ENCODE data around the gene CPB2. TPM values are rescaled to one million over a fixed set of nuclear protein-coding genes. Genes with fewer than 3 reads are reported as not detected.

The CPB2 gene
- total and polyA plus RNA-seq, 3 donors from 2014 or later, result not detected

- H3K36me3 ChIP-seq (ENCODE audit: low read depth, missing control alignments), result no peaks in the 10 kb centered on the region
- no peaks in the 10 kb centered on the region for H3K9me3 ChIP-seq
- H3K4me3 ChIP-seq, result no peak overlapping the region
- no peaks in the 10 kb centered on the region for H3K4me1 ChIP-seq
- no peaks in the 10 kb centered on the region for H3K27me3 ChIP-seq
- TF ChIP-seq CTCF (IDR thresholded peaks at IDR 0.05) (no peak), POLR2A (IDR thresholded peaks at IDR 0.05) (no peak)
- H3K27ac ChIP-seq, result no peak overlapping the region
- intact Hi-C loops (cut with DNase I; ENCODE audit: low total_unique reads), result no loop called here
- no peak for DNase-seq
- 91 to 92% methylated on average over 5 of the region's 5 CpGs for WGBS, 2 donors
Observed at GRCh38 chr13:46071590-46072249, 33.1 kb downstream of the CPB2 start.

GRCh38 chr13:46063292-46063691 is 41.5 kb downstream of the CPB2 start:
- no peak overlapping the region for H3K4me3 ChIP-seq
- no peaks in the 10 kb centered on the region for H3K27me3 ChIP-seq

GRCh38 chr13:46062185-46062584 is 42.6 kb downstream of the CPB2 start:
- no peaks in the 10 kb centered on the region for H3K4me1 ChIP-seq
- H3K36me3 ChIP-seq (ENCODE audit: low read depth, missing control alignments), result no peaks in the 10 kb centered on the region
- no peaks in the 10 kb centered on the region for H3K9me3 ChIP-seq
- no peaks in the 10 kb centered on the region for H3K27me3 ChIP-seq
- intact Hi-C loops (cut with DNase I; ENCODE audit: low total_unique reads), result no loop called here
- no peak overlapping the region for H3K4me3 ChIP-seq
- 71 to 72% methylated on average over 5 of the region's 5 CpGs for WGBS, 2 donors
- no peak for DNase-seq
- no peak for TF ChIP-seq CTCF (IDR thresholded peaks at IDR 0.05)
- no peak for TF ChIP-seq POLR2A (IDR thresholded peaks at IDR 0.05)
- no peak overlapping the region for H3K27ac ChIP-seq

More at GRCh38 chr13:46063292-46063691, 41.5 kb downstream of the CPB2 start:
- Histone ChIP-seq H3K9me3 (no peaks in the 10 kb centered on the region), H3K4me1 (no peaks in the 10 kb centered on the region), H3K27ac (no peak overlapping the region), H3K36me3 (ENCODE audit: low read depth, missing control alignments) (no peaks in the 10 kb centered on the region)
- intact Hi-C loops (cut with DNase I; ENCODE audit: low total_unique reads), result no loop called here
- WGBS, 2 donors, result 95% methylated on average over 2 of the region's 2 CpGs
- TF ChIP-seq CTCF (IDR thresholded peaks at IDR 0.05) (no peak), POLR2A (IDR thresholded peaks at IDR 0.05) (no peak)
- no peak for DNase-seq

- no peaks in the 10 kb centered on the region for H3K27me3 ChIP-seq
- no peak overlapping the region for H3K4me3 ChIP-seq
- no peaks in the 10 kb centered on the region for H3K9me3 ChIP-seq
- intact Hi-C loops (cut with DNase I; ENCODE audit: low total_unique reads), result no loop called here
- H3K4me1 ChIP-seq, result no peaks in the 10 kb centered on the region
- DNase-seq, result no peak
- no peak overlapping the region for H3K27ac ChIP-seq
- H3K36me3 ChIP-seq (ENCODE audit: low read depth, missing control alignments), result no peaks in the 10 kb centered on the region
- TF ChIP-seq POLR2A (IDR thresholded peaks at IDR 0.05) (no peak), CTCF (IDR thresholded peaks at IDR 0.05) (no peak)
Observed at GRCh38 chr13:46059405-46059804, 45.4 kb downstream of the CPB2 start.

- 80 to 83% methylated on average over 3 of the region's 3 CpGs for WGBS, 2 donors
- intact Hi-C loops (cut with DNase I; ENCODE audit: low total_unique reads), result no loop called here
Observed at GRCh38 chr13:46058268-46058667, 46.6 kb downstream of the CPB2 start.

More at GRCh38 chr13:46058268-46058667, 46.6 kb downstream of the CPB2 start:
- Histone ChIP-seq H3K36me3 (ENCODE audit: low read depth, missing control alignments) (no peaks in the 10 kb centered on the region), H3K4me3 (no peak overlapping the region), H3K9me3 (no peaks in the 10 kb centered on the region), H3K4me1 (peaks cover 4% of the 10 kb centered on the region), H3K27ac (no peak overlapping the region), H3K27me3 (no peaks in the 10 kb centered on the region)
- TF ChIP-seq POLR2A (IDR thresholded peaks at IDR 0.05) (no peak), CTCF (IDR thresholded peaks at IDR 0.05) (no peak)
- no peak for DNase-seq

Data from testis (tissue), 3 donors.